Measurements from ENCODE around the gene KIAA1958.

- no peak for TF ChIP-seq CTCF (IDR thresholded peaks at IDR 0.05)
- TF ChIP-seq POLR2A (IDR thresholded peaks at IDR 0.05), result no peak
These were observed 118.2 kb downstream of the KIAA1958 start for GRCh38 chr9:112604790-112605189.

All from body of pancreas (tissue), 4 donors.